AG08395 (cell line): ENCODE data around the gene SLC11A2.

ENCODE experiments used
- DNase-seq: peaks from one replicate; pipeline ENCODE4 v3.0.0; 2012; ENCODE audit warnings: mixed read lengths, low spot score

Gene SLC11A2

GRCh38 chr12:51025836-51026638 is at the start of gene SLC11A2:
Gene SLC11A2, minus strand, starts transcription at chr12:51026384. Its CDS starts 15,656 bp downstream, at chr12:51010728.
- peak; percentile 99 for DNase-seq

- no peak for DNase-seq
Measured at GRCh38 chr12:51075390-51075789, 49.2 kb upstream of the SLC11A2 start.

GRCh38 chr12:51071663-51072062 is 45.5 kb upstream of the SLC11A2 start:
- DNase-seq: no peak

- no peak for DNase-seq
Measured at GRCh38 chr12:51070004-51070403, 43.8 kb upstream of the SLC11A2 start.

- DNase-seq: no peak
Measured at GRCh38 chr12:51067771-51068170, 41.6 kb upstream of the SLC11A2 start.

- no peak for DNase-seq
Measured at GRCh38 chr12:51067229-51067628, 41.0 kb upstream of the SLC11A2 start.

GRCh38 chr12:51065530-51065929 is 39.3 kb upstream of the SLC11A2 start:
- DNase-seq: no peak

GRCh38 chr12:51062631-51063397 is 36.6 kb upstream of the SLC11A2 start:
- DNase-seq: no peak

GRCh38 chr12:51059086-51059485 is 32.9 kb upstream of the SLC11A2 start:
- no peak for DNase-seq

- DNase-seq: peak; percentile 48
Measured at GRCh38 chr12:51056242-51056641, 30.1 kb upstream of the SLC11A2 start.

GRCh38 chr12:51055060-51055459 is 28.9 kb upstream of the SLC11A2 start:
- DNase-seq: no peak

GRCh38 chr12:51051787-51052186 is 25.6 kb upstream of the SLC11A2 start:
- DNase-seq: no peak

GRCh38 chr12:51049525-51049924 is 23.3 kb upstream of the SLC11A2 start:
- no peak for DNase-seq

- no peak for DNase-seq
Measured at GRCh38 chr12:51048661-51049251, 22.6 kb upstream of the SLC11A2 start.

GRCh38 chr12:51047655-51048540 is 21.7 kb upstream of the SLC11A2 start, which contains the start of gene LETMD1:
Gene LETMD1, plus strand, starts transcription at chr12:51048327. Its CDS starts 30 bp downstream, at chr12:51048357.
- DNase-seq: peak; percentile 98

GRCh38 chr12:51036279-51036678 is 10.1 kb upstream of the SLC11A2 start:
- DNase-seq: no peak

GRCh38 chr12:51033457-51034089 is 7.4 kb upstream of the SLC11A2 start:
- DNase-seq: no peak

GRCh38 chr12:51033048-51033447 is 6.9 kb upstream of the SLC11A2 start:
- DNase-seq: no peak

- no peak for DNase-seq
Measured at GRCh38 chr12:51028813-51029150, 2.6 kb upstream of the SLC11A2 start.

- no peak for DNase-seq
Measured at GRCh38 chr12:51028126-51028812, 2.1 kb upstream of the SLC11A2 start.

GRCh38 chr12:51027342-51027835 is 1.2 kb upstream of the SLC11A2 start:
- no peak for DNase-seq
